Effector memory CD4-positive, alpha-beta T cell (primary cell): ENCODE results near the gene CTNNA2.

Source experiments
- DNase-seq, 3 donors: peaks; one replicate each; pipeline ENCODE4 v3.0.0-alpha.2; 2020
- H3K27ac ChIP-seq: 2 replicates; pipeline ENCODE4 v1.7.0; 2013; ENCODE audit warnings: mild to moderate bottlenecking, low read length, moderate library complexity; ENCODE audit not compliant: insufficient read depth, poor library complexity, severe bottlenecking
- H3K27me3 ChIP-seq: replicated peaks from 2 replicates; pipeline ENCODE4 v1.7.0; 2013; ENCODE audit warnings: mild to moderate bottlenecking, low read length; ENCODE audit not compliant: insufficient read depth, control insufficient read depth, poor library complexity, severe bottlenecking
- H3K36me3 ChIP-seq: 2 replicates; pipeline ENCODE4 v1.7.0; 2013; ENCODE audit warnings: mild to moderate bottlenecking, low read length, moderate library complexity; ENCODE audit not compliant: control insufficient read depth, insufficient read depth
- H3K4me1 ChIP-seq: 2 replicates; pipeline ENCODE4 v1.7.0; 2013; ENCODE audit warnings: low read length, mild to moderate bottlenecking; ENCODE audit not compliant: control insufficient read depth, insufficient read depth, poor library complexity, severe bottlenecking
- H3K4me3 ChIP-seq: 2 replicates; pipeline ENCODE4 v1.7.0; 2013; ENCODE audit warnings: low read length, low read depth, mild to moderate bottlenecking; ENCODE audit not compliant: insufficient read depth, poor library complexity, severe bottlenecking
- H3K9me3 ChIP-seq: 2 replicates; pipeline ENCODE4 v1.7.0; 2013; ENCODE audit warnings: mild to moderate bottlenecking, low read length, moderate library complexity; ENCODE audit not compliant: control insufficient read depth

CTNNA2 gene

DNA sequence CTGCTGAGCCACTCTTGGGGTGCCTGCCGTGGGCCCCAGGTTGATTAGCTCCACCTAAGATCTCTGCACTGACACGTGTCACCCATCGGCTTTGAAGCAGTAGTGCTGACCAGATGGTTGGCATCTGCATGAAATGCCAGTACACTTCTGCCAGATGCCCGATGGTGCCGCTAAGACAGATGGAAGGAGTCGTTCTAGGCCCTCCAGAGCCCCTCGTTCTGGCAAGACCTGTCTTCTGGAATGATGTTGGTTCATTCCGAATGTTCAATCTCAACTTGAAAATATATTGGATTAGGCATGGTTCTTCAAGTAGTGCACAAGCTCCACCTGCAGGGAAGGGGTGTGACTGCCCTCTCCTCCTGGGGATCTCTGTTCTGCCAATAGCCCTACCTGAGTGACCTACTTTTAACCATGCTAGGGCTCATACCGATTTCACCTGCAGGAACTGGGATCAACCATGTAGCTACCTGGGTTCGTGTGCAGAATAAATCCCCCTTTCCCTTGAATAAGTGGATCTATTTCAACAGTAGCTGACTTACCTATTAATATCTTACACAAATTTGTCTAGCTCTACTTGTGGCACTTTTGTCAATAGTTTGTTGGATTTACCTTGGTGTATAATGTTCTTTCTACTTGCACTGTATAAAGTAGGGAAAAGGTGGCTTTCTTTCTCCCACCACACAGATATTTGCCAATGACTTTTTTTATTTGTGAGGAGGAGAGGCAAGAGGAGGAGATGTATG, 342.6 kb downstream of the CTNNA2 start:
- Histone ChIP-seq H3K36me3 (no peaks in the 10 kb centered on the region), H3K27ac (no peak overlapping the region), H3K4me3 (no peak overlapping the region), H3K9me3 (no peaks in the 10 kb centered on the region), H3K4me1 (no peaks in the 10 kb centered on the region), H3K27me3 (no peaks in the 10 kb centered on the region)
- DNase-seq, result no peak

DNA sequence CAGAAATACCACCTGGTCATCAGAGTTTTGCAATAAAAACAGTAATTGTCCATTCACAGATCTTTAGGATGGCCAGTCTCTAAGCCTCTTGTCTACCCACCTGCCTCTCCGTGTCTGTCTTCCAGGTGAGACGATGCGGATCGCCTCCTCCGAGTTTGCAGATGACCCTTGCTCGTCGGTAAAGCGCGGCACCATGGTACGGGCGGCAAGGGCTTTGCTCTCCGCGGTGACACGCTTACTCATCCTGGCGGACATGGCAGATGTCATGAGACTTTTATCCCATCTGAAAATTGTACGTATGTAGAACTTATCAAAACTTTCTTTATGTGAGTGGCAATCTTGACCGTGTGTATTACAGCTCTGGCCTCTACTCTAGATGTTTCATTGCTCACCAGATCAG, 345.0 kb downstream of the CTNNA2 start:
- H3K4me3 ChIP-seq, result no peak overlapping the region
- no peak overlapping the region for H3K27ac ChIP-seq
- H3K36me3 ChIP-seq, result no peaks in the 10 kb centered on the region
- no peak for DNase-seq
- H3K9me3 ChIP-seq, result no peaks in the 10 kb centered on the region
- no peaks in the 10 kb centered on the region for H3K4me1 ChIP-seq
- no peaks in the 10 kb centered on the region for H3K27me3 ChIP-seq

DNA sequence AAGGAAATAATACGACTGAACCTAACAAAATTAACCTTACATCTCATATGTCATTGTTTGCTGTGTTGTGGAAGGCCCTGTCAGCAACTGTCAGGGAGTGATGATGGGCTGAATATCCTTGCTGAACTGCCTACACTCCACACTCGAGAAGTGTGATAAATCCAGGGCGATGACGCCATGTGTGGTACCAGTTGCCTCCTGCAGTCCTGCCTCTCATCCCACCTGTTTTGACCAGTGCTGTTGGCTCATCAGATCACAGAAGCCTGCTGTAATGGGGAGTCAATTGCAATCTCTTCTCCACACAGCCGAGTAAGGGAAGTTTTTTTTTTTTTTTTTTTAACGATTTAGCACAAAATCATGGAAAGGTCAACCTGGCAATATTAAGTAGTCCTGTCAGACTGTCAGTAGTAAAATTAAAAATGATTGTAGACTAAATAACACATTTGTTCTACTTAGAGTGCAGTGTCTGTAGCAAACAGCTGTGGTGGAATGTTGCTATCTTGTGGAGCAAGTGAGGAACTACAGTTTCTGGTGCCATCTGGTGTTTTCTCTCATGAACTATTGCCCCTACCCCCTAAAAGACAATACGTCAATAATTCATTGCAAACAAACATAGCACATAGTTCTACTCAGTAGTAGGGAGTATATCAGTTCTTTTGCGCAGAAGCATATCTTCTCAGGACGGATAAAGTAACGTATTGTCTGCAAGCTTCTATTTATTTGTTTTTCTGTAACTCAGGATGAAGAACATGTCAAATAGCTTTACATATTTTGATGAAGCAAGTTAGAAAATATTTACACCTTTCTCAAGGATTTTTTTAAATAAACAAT, 347.6 kb downstream of the CTNNA2 start:
- DNase-seq, result no peak
- Histone ChIP-seq H3K9me3 (no peaks in the 10 kb centered on the region), H3K36me3 (no peaks in the 10 kb centered on the region), H3K4me1 (no peaks in the 10 kb centered on the region), H3K27ac (no peak overlapping the region), H3K4me3 (no peak overlapping the region), H3K27me3 (no peaks in the 10 kb centered on the region)

DNA sequence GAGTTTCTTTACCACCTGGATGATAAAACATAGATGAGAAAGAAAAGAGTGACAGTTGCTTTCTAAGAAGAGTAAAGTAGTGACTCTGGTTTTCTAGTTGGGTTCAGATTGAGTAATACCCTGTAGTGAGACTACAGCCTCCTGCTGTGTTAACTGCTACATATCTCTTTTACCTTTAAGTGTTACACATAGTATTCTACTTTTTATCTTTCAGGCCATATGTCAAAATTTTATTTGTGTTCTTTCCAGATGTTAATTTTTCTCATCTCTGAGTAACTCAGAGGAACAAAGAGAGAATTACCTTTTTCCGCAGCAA, 348.2 kb downstream of the CTNNA2 start:
- Histone ChIP-seq H3K9me3 (no peaks in the 10 kb centered on the region), H3K27me3 (no peaks in the 10 kb centered on the region), H3K36me3 (no peaks in the 10 kb centered on the region), H3K27ac (no peak overlapping the region), H3K4me1 (no peaks in the 10 kb centered on the region), H3K4me3 (no peak overlapping the region)
- no peak for DNase-seq

DNA sequence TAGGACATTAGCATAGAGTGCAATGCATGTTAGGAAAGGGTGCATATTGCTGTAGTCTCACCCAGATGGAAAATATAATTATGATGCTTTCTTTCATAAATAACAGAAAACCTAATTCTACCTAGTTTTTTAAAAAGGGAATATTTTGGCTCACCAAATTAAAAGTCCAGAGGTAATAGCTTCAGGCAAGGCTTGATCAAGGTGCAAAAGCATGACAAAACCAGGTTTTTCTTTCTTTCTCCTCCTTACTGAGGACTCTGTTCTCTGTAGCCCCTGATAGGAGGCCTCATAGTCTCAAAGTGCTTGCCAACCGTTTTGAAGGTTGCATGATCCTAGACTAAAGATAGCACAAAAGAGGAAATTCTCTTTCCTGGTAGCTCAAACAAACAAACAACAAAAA, 349.9 kb downstream of the CTNNA2 start:
- Histone ChIP-seq H3K4me1 (no peaks in the 10 kb centered on the region), H3K27me3 (no peaks in the 10 kb centered on the region), H3K4me3 (no peak overlapping the region), H3K36me3 (no peaks in the 10 kb centered on the region), H3K27ac (no peak overlapping the region), H3K9me3 (no peaks in the 10 kb centered on the region)
- no peak for DNase-seq

DNA sequence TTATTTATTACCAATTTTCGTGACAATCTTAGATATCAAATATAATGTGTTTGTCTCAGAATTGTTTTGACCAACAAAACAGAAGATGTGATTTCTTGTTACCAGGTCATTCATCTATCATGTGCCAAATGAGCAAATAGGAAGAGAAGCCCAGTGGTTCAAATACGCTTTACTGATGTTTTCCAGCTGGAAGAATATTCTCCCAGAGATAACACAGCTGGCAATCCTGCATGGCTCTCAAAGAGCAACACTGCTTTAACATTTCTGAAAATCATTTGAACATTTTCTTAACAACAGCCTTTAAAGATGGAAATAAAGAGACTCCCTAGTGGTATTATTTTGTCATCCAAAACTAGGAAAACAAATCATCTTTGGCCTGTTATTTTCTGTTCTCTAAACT, 359.8 kb downstream of the CTNNA2 start:
- Histone ChIP-seq H3K27me3 (no peaks in the 10 kb centered on the region), H3K4me1 (no peaks in the 10 kb centered on the region), H3K9me3 (no peaks in the 10 kb centered on the region), H3K27ac (no peak overlapping the region), H3K4me3 (no peak overlapping the region), H3K36me3 (no peaks in the 10 kb centered on the region)
- DNase-seq, result no peak

DNA sequence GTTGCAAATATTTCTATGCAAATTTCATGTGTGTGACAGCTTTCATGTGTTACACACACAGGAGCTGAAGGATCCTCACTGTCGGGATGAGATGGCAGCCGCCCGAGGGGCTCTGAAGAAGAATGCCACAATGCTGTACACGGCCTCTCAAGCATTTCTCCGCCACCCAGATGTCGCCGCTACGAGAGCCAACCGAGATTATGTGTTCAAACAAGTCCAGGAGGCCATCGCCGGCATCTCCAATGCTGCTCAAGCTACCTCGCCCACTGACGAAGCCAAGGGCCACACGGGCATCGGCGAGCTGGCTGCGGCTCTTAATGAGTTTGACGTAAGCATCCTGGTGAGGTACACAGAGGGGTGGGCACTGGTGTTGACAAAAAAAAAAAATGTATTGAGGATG, 361.2 kb downstream of the CTNNA2 start:
- H3K4me1 ChIP-seq, result no peaks in the 10 kb centered on the region
- no peaks in the 10 kb centered on the region for H3K9me3 ChIP-seq
- H3K4me3 ChIP-seq, result no peak overlapping the region
- DNase-seq, result no peak
- no peaks in the 10 kb centered on the region for H3K27me3 ChIP-seq
- no peaks in the 10 kb centered on the region for H3K36me3 ChIP-seq
- H3K27ac ChIP-seq, result no peak overlapping the region

DNA sequence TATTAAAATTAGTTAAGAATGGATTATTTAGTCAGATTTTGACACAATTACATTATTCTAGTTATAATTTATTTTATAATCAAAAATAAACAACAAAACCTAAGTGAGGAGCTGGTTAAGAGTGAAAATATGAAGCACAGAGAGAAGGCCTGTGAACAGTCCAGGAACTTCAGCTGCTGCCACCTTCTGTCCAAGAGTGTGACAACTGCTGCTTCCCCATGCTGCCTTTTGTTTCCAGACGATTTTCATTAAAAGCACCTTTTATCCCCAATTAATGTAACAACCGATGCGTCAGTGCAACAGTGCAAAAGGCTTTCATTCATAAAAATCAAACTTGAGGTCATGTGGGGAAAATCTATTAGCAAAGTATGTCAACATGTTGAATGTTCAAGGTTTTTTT, 363.6 kb downstream of the CTNNA2 start:
- H3K36me3 ChIP-seq, result no peaks in the 10 kb centered on the region
- no peak overlapping the region for H3K27ac ChIP-seq
- no peak overlapping the region for H3K4me3 ChIP-seq
- no peaks in the 10 kb centered on the region for H3K9me3 ChIP-seq
- H3K4me1 ChIP-seq, result no peaks in the 10 kb centered on the region
- no peaks in the 10 kb centered on the region for H3K27me3 ChIP-seq
- DNase-seq, result no peak

DNA sequence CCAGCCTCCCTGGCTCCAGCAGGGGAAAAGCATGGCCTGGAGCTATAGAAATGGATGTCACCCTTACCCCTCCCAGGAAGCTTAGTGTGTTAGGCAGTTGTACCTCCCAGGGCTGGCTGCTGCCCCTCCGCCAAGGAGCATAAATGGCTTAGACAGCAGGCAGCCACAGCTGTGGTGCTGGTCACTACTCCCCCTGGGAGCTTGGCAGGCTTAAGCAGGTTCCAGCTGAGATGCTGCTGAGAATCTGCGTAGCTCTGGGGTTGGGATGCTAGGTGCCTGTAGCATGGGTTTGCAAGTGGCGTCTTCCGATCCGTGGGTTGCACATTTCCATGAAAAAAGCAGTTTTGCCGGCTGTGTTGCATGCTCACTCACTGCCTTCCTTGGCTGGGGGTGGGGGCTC, 369.7 kb downstream of the CTNNA2 start:
- no peak for DNase-seq
- H3K27me3 ChIP-seq, result no peaks in the 10 kb centered on the region

DNA sequence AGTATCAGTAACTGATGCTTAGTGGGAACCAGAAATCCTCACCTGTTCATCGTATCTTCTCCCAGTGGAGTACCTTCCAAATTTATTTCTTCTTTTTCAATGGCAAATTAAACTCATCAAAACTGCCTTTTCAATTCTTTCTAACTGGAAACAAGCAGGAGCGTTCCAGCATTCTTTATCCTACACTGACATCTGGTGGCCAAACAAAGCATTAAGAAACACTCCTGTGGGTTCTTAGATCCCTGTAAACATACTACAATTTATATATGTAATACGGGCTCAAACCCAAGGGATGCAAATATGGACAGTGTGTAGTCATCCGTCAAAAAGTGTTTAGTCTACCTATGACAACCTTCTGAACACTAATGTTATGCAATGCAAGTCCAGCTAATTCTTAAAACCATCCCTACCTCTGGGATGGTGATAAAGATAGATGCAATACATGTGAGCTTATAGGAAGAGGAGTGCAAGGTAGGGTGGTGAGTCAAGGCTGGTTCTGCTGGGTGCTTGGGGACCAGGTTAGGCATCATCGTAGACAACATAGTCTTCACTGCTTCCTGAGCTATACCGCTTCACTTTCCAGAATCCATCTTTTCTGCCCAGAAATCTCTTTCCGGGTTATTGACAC, 375.0 kb downstream of the CTNNA2 start:
- H3K4me1 ChIP-seq, result no peaks in the 10 kb centered on the region

More for the DNA sequence above, 369.7 kb downstream of the CTNNA2 start:
- Histone ChIP-seq H3K27ac (no peak overlapping the region), H3K36me3 (no peaks in the 10 kb centered on the region), H3K4me3 (no peak overlapping the region), H3K4me1 (no peaks in the 10 kb centered on the region), H3K9me3 (no peaks in the 10 kb centered on the region)

More for the DNA sequence above, 375.0 kb downstream of the CTNNA2 start:
- DNase-seq, result no peak
- H3K36me3 ChIP-seq, result no peaks in the 10 kb centered on the region
- no peak overlapping the region for H3K27ac ChIP-seq
- H3K9me3 ChIP-seq, result no peaks in the 10 kb centered on the region
- no peak overlapping the region for H3K4me3 ChIP-seq
- no peaks in the 10 kb centered on the region for H3K27me3 ChIP-seq
